Measurements from ENCODE around the gene NBEA. TPM values are rescaled to one million over a fixed set of nuclear protein-coding genes. Genes with fewer than 3 reads are reported as not detected.

The NBEA gene
- total RNA-seq, 2 experiments from 2014 or later: 0.29 to 0.45 TPM

- Mint-ChIP-seq H3K9me3 (no peaks in the 10 kb centered on the region), H3K27me3 (peaks cover 10% of the 10 kb centered on the region), H3K4me3 (no peak overlapping the region), H3K36me3 (ENCODE audit: low read depth) (no peaks in the 10 kb centered on the region), H3K27ac (no peak overlapping the region), H3K4me1 (no peaks in the 10 kb centered on the region)
- ChIA-PET POLR2A (no interaction called here), CTCF (no interaction called here)
- DNase-seq: no peak
Measured at GRCh38 chr13:34933349-34933748, 8.7 kb upstream of the NBEA start.

- H3K27me3 Mint-ChIP-seq: peaks cover 12% of the 10 kb centered on the region
- POLR2A ChIA-PET: no interaction called here
- no peaks in the 10 kb centered on the region for H3K36me3 Mint-ChIP-seq (ENCODE audit: low read depth)
- CTCF ChIA-PET: no interaction called here
- H3K27ac Mint-ChIP-seq: no peak overlapping the region
- no peaks in the 10 kb centered on the region for H3K9me3 Mint-ChIP-seq
- DNase-seq: no peak
- no peaks in the 10 kb centered on the region for H3K4me1 Mint-ChIP-seq
- no peak overlapping the region for H3K4me3 Mint-ChIP-seq
Measured at GRCh38 chr13:34933786-34934185, 8.3 kb upstream of the NBEA start.

GRCh38 chr13:34935841-34936240, 6.2 kb upstream of the NBEA start:
- no peaks in the 10 kb centered on the region for H3K9me3 Mint-ChIP-seq
- ChIA-PET POLR2A (no interaction called here), CTCF (no interaction called here)
- H3K4me3 Mint-ChIP-seq: no peak overlapping the region
- H3K27me3 Mint-ChIP-seq: peaks cover 25% of the 10 kb centered on the region
- no peak for DNase-seq
- H3K4me1 Mint-ChIP-seq: no peaks in the 10 kb centered on the region
- H3K27ac Mint-ChIP-seq: no peak overlapping the region
- H3K36me3 Mint-ChIP-seq (ENCODE audit: low read depth): no peaks in the 10 kb centered on the region

GRCh38 chr13:34939771-34940170, 2.3 kb upstream of the NBEA start:
- DNase-seq: no peak
- ChIA-PET POLR2A (no interaction called here), CTCF (no interaction called here)
- H3K9me3 Mint-ChIP-seq: no peaks in the 10 kb centered on the region
- no peaks in the 10 kb centered on the region for H3K36me3 Mint-ChIP-seq (ENCODE audit: low read depth)
- peaks cover 49% of the 10 kb centered on the region for H3K27me3 Mint-ChIP-seq
- H3K27ac Mint-ChIP-seq: no peak overlapping the region
- H3K4me1 Mint-ChIP-seq: peaks cover 23% of the 10 kb centered on the region
- H3K4me3 Mint-ChIP-seq: no peak overlapping the region

GRCh38 chr13:34941436-34941834, 635 bp upstream of the NBEA start:
- peaks cover 23% of the 10 kb centered on the region for H3K4me1 Mint-ChIP-seq
- peak overlapping the region; percentile 81 for H3K4me3 Mint-ChIP-seq
- ChIA-PET CTCF (no interaction called here), POLR2A (no interaction called here)
- no peaks in the 10 kb centered on the region for H3K36me3 Mint-ChIP-seq (ENCODE audit: low read depth)
- peaks cover 52% of the 10 kb centered on the region for H3K27me3 Mint-ChIP-seq
- H3K9me3 Mint-ChIP-seq: no peaks in the 10 kb centered on the region
- no peak overlapping the region for H3K27ac Mint-ChIP-seq
- DNase-seq: no peak

- ChIA-PET POLR2A (no interaction called here), CTCF (no interaction called here)
- no peaks in the 10 kb centered on the region for H3K36me3 Mint-ChIP-seq (ENCODE audit: low read depth)
- H3K4me3 Mint-ChIP-seq: peak overlapping the region; percentile 81
- H3K27me3 Mint-ChIP-seq: peaks cover 51% of the 10 kb centered on the region
- peaks cover 23% of the 10 kb centered on the region for H3K4me1 Mint-ChIP-seq
- peak; percentile 12 for DNase-seq
- H3K9me3 Mint-ChIP-seq: no peaks in the 10 kb centered on the region
- no peak overlapping the region for H3K27ac Mint-ChIP-seq
Measured at GRCh38 chr13:34942732-34943435, 814 bp downstream of the NBEA start.

GRCh38 chr13:34943436-34944273, 1.6 kb downstream of the NBEA start:
- no peaks in the 10 kb centered on the region for H3K9me3 Mint-ChIP-seq
- POLR2A ChIA-PET: no interaction called here
- H3K27ac Mint-ChIP-seq: no peak overlapping the region

GRCh38 chr13:34944274-34944634, 2.2 kb downstream of the NBEA start:
- CTCF ChIA-PET: no interaction called here
- H3K27ac Mint-ChIP-seq: no peak overlapping the region
- no peak overlapping the region for H3K4me3 Mint-ChIP-seq
- H3K36me3 Mint-ChIP-seq (ENCODE audit: low read depth): no peaks in the 10 kb centered on the region
- H3K9me3 Mint-ChIP-seq: no peaks in the 10 kb centered on the region
- no peak for DNase-seq
- peaks cover 23% of the 10 kb centered on the region for H3K4me1 Mint-ChIP-seq
- peaks cover 47% of the 10 kb centered on the region for H3K27me3 Mint-ChIP-seq
- POLR2A ChIA-PET: no interaction called here

More at GRCh38 chr13:34943436-34944273, 1.6 kb downstream of the NBEA start:
- DNase-seq: no peak
- H3K36me3 Mint-ChIP-seq (ENCODE audit: low read depth): no peaks in the 10 kb centered on the region
- peak overlapping the region; percentile 81 for H3K4me3 Mint-ChIP-seq
- CTCF ChIA-PET: no interaction called here
- H3K4me1 Mint-ChIP-seq: peaks cover 23% of the 10 kb centered on the region
- peaks cover 51% of the 10 kb centered on the region for H3K27me3 Mint-ChIP-seq

- Mint-ChIP-seq H3K4me3 (no peak overlapping the region), H3K27ac (no peak overlapping the region), H3K36me3 (ENCODE audit: low read depth) (no peaks in the 10 kb centered on the region), H3K9me3 (no peaks in the 10 kb centered on the region), H3K4me1 (peaks cover 23% of the 10 kb centered on the region), H3K27me3 (peaks cover 46% of the 10 kb centered on the region)
- ChIA-PET POLR2A (no interaction called here), CTCF (no interaction called here)
- DNase-seq: no peak
Measured at GRCh38 chr13:34944751-34945150, 2.7 kb downstream of the NBEA start.

- no peaks in the 10 kb centered on the region for H3K9me3 Mint-ChIP-seq
- ChIA-PET POLR2A (no interaction called here), CTCF (no interaction called here)
- no peak overlapping the region for H3K4me3 Mint-ChIP-seq
- H3K36me3 Mint-ChIP-seq (ENCODE audit: low read depth): no peaks in the 10 kb centered on the region
- no peak for DNase-seq
- no peaks in the 10 kb centered on the region for H3K4me1 Mint-ChIP-seq
- peaks cover 4% of the 10 kb centered on the region for H3K27me3 Mint-ChIP-seq
- no peak overlapping the region for H3K27ac Mint-ChIP-seq
Measured at GRCh38 chr13:34951528-34951927, 9.5 kb downstream of the NBEA start.

- no peaks in the 10 kb centered on the region for H3K9me3 Mint-ChIP-seq
- POLR2A ChIA-PET: no interaction called here
- H3K27ac Mint-ChIP-seq: no peak overlapping the region
- H3K4me3 Mint-ChIP-seq: no peak overlapping the region
- CTCF ChIA-PET: no interaction called here
- no peaks in the 10 kb centered on the region for H3K36me3 Mint-ChIP-seq (ENCODE audit: low read depth)
- H3K4me1 Mint-ChIP-seq: no peaks in the 10 kb centered on the region
- DNase-seq: no peak
- no peaks in the 10 kb centered on the region for H3K27me3 Mint-ChIP-seq
Measured at GRCh38 chr13:34959489-34959888, 17.4 kb downstream of the NBEA start.

- POLR2A ChIA-PET: no interaction called here
Measured at GRCh38 chr13:34964558-34964957, 22.5 kb downstream of the NBEA start.

GRCh38 chr13:34967851-34968562, 25.9 kb downstream of the NBEA start:
- peaks cover 15% of the 10 kb centered on the region for H3K9me3 Mint-ChIP-seq
- H3K27ac Mint-ChIP-seq: no peak overlapping the region
- ChIA-PET CTCF (no interaction called here), POLR2A (no interaction called here)
- H3K4me1 Mint-ChIP-seq: no peaks in the 10 kb centered on the region
- H3K4me3 Mint-ChIP-seq: no peak overlapping the region
- H3K36me3 Mint-ChIP-seq (ENCODE audit: low read depth): no peaks in the 10 kb centered on the region
- no peak for DNase-seq
- no peaks in the 10 kb centered on the region for H3K27me3 Mint-ChIP-seq

More at GRCh38 chr13:34964558-34964957, 22.5 kb downstream of the NBEA start:
- Mint-ChIP-seq H3K36me3 (ENCODE audit: low read depth) (no peaks in the 10 kb centered on the region), H3K27me3 (no peaks in the 10 kb centered on the region), H3K4me1 (no peaks in the 10 kb centered on the region), H3K27ac (no peak overlapping the region), H3K4me3 (no peak overlapping the region), H3K9me3 (no peaks in the 10 kb centered on the region)
- CTCF ChIA-PET: no interaction called here
- no peak for DNase-seq

All from activated CD4-positive, alpha-beta T cell treated with anti-CD3 and anti-CD28 coated beads, Interleukin-2, amount 10 ng/mL, durations not matched to agents 7 days and 5 days (primary cell).